ENCODE results near the gene TTLL11. TPM values are rescaled to one million over a fixed set of nuclear protein-coding genes. Genes with fewer than 3 reads are reported as not detected.

Gene TTLL11
- polyA plus RNA-seq, 1 donor from 2014 or later, result 8.0 TPM

DNA sequence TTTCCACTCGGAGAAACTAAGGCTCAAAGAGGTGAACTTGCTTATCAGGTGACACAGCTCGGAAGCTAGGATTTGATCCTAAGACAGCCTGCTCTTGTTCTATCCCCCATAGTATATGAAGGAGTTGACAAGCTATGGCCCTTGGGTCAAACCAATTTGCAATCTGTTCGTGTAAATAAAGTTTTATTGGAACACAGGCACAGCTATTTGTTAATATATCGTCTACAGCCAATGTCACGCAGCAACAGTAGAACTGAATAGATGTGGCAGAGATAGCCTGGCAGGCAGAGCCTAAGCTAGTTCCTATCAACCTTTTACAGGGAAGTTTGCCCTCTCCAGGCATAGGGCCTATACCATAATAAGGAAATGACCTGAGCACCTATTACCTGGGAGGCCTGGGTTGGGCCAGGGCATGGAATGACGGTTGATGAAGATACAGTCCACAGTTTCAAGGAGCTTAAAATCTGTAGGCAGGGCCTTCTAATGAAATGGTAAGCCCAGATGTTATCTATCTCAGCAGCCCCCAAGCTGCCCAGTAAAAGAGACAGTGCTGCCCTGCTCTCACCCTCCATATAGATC, 179.0 kb downstream of the TTLL11 start:
- no peaks in the 10 kb centered on the region for H4K20me1 ChIP-seq (ENCODE audit: insufficient read depth)
- TF ChIP-seq EZH2 (IDR thresholded peaks at IDR 0.05; ENCODE audit: borderline replicate concordance, insufficient read depth, low read length, poor library complexity, severe bottlenecking), result no peak
- TF ChIP-seq, protein P1, sequence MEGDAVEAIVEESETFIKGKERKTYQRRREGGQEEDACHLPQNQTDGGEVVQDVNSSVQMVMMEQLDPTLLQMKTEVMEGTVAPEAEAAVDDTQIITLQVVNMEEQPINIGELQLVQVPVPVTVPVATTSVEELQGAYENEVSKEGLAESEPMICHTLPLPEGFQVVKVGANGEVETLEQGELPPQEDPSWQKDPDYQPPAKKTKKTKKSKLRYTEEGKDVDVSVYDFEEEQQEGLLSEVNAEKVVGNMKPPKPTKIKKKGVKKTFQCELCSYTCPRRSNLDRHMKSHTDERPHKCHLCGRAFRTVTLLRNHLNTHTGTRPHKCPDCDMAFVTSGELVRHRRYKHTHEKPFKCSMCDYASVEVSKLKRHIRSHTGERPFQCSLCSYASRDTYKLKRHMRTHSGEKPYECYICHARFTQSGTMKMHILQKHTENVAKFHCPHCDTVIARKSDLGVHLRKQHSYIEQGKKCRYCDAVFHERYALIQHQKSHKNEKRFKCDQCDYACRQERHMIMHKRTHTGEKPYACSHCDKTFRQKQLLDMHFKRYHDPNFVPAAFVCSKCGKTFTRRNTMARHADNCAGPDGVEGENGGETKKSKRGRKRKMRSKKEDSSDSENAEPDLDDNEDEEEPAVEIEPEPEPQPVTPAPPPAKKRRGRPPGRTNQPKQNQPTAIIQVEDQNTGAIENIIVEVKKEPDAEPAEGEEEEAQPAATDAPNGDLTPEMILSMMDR (IDR thresholded peaks at IDR 0.05; ENCODE audit: poor library complexity, severe bottlenecking), result no peak
- H3K4me2 ChIP-seq (ENCODE audit: low read length), result no peak overlapping the region
- H3K36me3 ChIP-seq (ENCODE audit: insufficient read depth, low read length), result no peaks in the 10 kb centered on the region
- H3K79me2 ChIP-seq (replicated peaks; ENCODE audit: insufficient read depth, low read length), result no peaks in the 10 kb centered on the region
- H3K9me2 ChIP-seq (ENCODE audit: insufficient read depth, low read length), result no peaks in the 10 kb centered on the region
- H3F3A ChIP-seq (ENCODE audit: insufficient read depth, low read length, poor library complexity, severe bottlenecking), result no peaks in the 10 kb centered on the region
- no peaks in the 10 kb centered on the region for H3K27me3 ChIP-seq (ENCODE audit: insufficient read depth, low read depth, low read length)
- H3K9ac ChIP-seq (ENCODE audit: low read length), result no peak overlapping the region
- H2AFZ ChIP-seq (ENCODE audit: low read depth, low read length), result no peak overlapping the region
- no peak overlapping the region for H3K27ac ChIP-seq (ENCODE audit: low read length)
- H3K4me3 ChIP-seq (ENCODE audit: low read length), result no peak overlapping the region
- no peaks in the 10 kb centered on the region for H3K9me3 ChIP-seq (ENCODE audit: low read length)

DNA sequence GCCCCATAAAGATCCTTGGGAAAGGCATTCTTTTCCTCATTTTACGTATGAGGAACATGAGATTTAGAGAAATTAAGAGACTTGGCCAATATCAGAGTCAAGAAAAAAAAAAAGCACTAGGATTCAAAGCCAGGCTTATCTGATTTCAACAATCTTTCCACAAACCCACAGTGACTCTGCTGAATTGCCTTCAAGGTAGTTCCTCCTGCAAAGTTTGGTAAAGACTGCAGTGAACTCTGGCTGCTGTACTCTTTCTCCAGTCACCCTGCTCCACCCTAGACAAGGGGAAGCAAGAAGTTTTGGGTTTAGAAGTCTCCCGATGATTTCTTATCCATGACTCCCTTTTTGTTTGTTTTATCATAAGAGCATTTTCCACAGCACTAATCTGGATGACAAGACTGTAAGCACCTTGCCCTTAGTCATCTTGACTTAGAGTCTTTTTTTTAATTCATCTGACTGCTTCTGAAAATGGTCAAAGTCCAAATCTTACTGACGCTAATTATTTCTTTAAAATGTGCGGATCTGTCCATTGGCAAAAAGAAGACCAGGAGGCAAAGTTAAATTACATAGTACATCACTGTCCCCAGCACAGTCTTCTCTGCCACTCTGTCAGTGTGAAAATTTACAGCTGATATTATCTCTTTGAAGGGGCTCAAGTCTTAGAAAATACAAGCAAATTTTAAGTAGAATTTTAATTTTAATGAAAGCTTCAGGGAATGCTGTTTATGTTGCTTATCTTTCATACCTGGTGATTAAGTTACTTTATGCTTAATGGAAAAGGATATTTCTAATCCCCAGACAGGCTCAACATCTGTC, 180.1 kb downstream of the TTLL11 start:
- Histone ChIP-seq H3K27ac (ENCODE audit: low read length) (no peak overlapping the region), H3K79me2 (replicated peaks; ENCODE audit: insufficient read depth, low read length) (no peaks in the 10 kb centered on the region), H3K4me3 (ENCODE audit: low read length) (no peak overlapping the region), H2AFZ (ENCODE audit: low read depth, low read length) (no peak overlapping the region), H4K20me1 (ENCODE audit: insufficient read depth) (no peaks in the 10 kb centered on the region), H3K9me3 (ENCODE audit: low read length) (no peaks in the 10 kb centered on the region), H3K9ac (ENCODE audit: low read length) (no peak overlapping the region), H3K4me2 (ENCODE audit: low read length) (no peak overlapping the region), H3K36me3 (ENCODE audit: insufficient read depth, low read length) (no peaks in the 10 kb centered on the region), H3K9me2 (ENCODE audit: insufficient read depth, low read length) (no peaks in the 10 kb centered on the region), H3K27me3 (ENCODE audit: insufficient read depth, low read depth, low read length) (no peaks in the 10 kb centered on the region), H3F3A (ENCODE audit: insufficient read depth, low read length, poor library complexity, severe bottlenecking) (no peaks in the 10 kb centered on the region)
- TF ChIP-seq TAF1 (IDR thresholded peaks at IDR 0.05; ENCODE audit: low read depth) (no peak), EP300 (conservative IDR thresholded peaks at IDR 0.05; ENCODE audit: poor library complexity, severe bottlenecking) (no peak), RAD21 (conservative IDR thresholded peaks at IDR 0.05) (no peak), POLR2AphosphoS5 (IDR thresholded peaks at IDR 0.05) (no peak), SMC3 (conservative IDR thresholded peaks at IDR 0.05; ENCODE audit: poor library complexity) (no peak), REST (IDR thresholded peaks at IDR 0.05; ENCODE audit: borderline replicate concordance) (no peak), EZH2 (IDR thresholded peaks at IDR 0.05; ENCODE audit: borderline replicate concordance, insufficient read depth, low read length, poor library complexity, severe bottlenecking) (no peak), MXI1 (conservative IDR thresholded peaks at IDR 0.05; ENCODE audit: poor library complexity, severe bottlenecking) (no peak)
- TF ChIP-seq, protein P1 (IDR thresholded peaks at IDR 0.05; ENCODE audit: poor library complexity, severe bottlenecking), result no peak
